CD14-positive monocyte (primary cell): ENCODE data around the gene CROCC2. TPM values are rescaled to one million over a fixed set of nuclear protein-coding genes. Genes with fewer than 3 reads are reported as not detected.

ENCODE experiments used
- DNase-seq, 3 donors: peaks; one replicate each; pipeline ENCODE4 v3.0.0-alpha.2; 2011 to 2022
- H2AFZ ChIP-seq: 2 replicates; pipeline ENCODE4 v1.6.0; 2012; ENCODE audit warnings: mild to moderate bottlenecking, low read depth, low read length, inconsistent platforms; ENCODE audit not compliant: insufficient read depth, poor library complexity, severe bottlenecking
- H3K27ac ChIP-seq, 2 donors: 1 replicate in 1 of 2; 2 replicates in 1 of 2; pipeline ENCODE4 v1.5.1; 2012 to 2013; ENCODE audit warnings: low read length in 2 of 2, control low read depth in 1 of 2, inconsistent platforms in 1 of 2, low read depth in 1 of 2, mild to moderate bottlenecking in 1 of 2
- H3K27me3 ChIP-seq, 2 donors: one replicate each; pipeline versions ENCODE4 v1.6.0 to v1.6.1; 2011 to 2013; ENCODE audit warnings: low read length in 2 of 2; ENCODE audit not compliant: control insufficient read depth in 2 of 2, insufficient read depth in 2 of 2
- H3K36me3 ChIP-seq, 2 donors: replicated peaks in 1 of 2; 1 replicate in 1 of 2; 2 replicates in 1 of 2; pipeline versions ENCODE4 v1.5.1 to v1.6.1; 2012 to 2013; ENCODE audit warnings: low read length in 2 of 2, control low read depth in 1 of 2, inconsistent platforms in 1 of 2, mild to moderate bottlenecking in 1 of 2; ENCODE audit not compliant: insufficient read depth in 2 of 2, control insufficient read depth in 1 of 2
- H3K4me1 ChIP-seq, 2 donors: 1 replicate in 1 of 2; 2 replicates in 1 of 2; pipeline versions ENCODE4 v1.5.1 to v1.6.1; 2012 to 2013; ENCODE audit warnings: low read length in 2 of 2, control low read depth in 1 of 2, inconsistent platforms in 1 of 2, mild to moderate bottlenecking in 1 of 2, moderate library complexity in 1 of 2; ENCODE audit not compliant: insufficient read depth in 2 of 2, control insufficient read depth in 1 of 2
- H3K4me2 ChIP-seq: replicated peaks from 2 replicates; pipeline ENCODE3; 2012; ENCODE audit warnings: low read length, moderate library complexity, mild to moderate bottlenecking; ENCODE audit not compliant: poor library complexity, severe bottlenecking; ENCODE audit errors: extremely low read depth
- H3K4me3 ChIP-seq, 3 experiments: fragments of 200-600 bp in 1 of 3; sonication (generic) in 1 of 3; replicated peaks in 1 of 3; 1 replicate in 2 of 3; 2 replicates in 1 of 3; pipeline ENCODE4 v1.5.1; 2011 to 2013; ENCODE audit warnings: low read length in 3 of 3, mild to moderate bottlenecking in 3 of 3, control low read depth in 2 of 3, low read depth in 2 of 3, inconsistent platforms in 1 of 3, moderate library complexity in 1 of 3
- H3K79me2 ChIP-seq: 2 replicates; pipeline ENCODE4 v1.6.0; 2012; ENCODE audit warnings: mild to moderate bottlenecking, control low read depth, inconsistent platforms, low read length, moderate library complexity; ENCODE audit not compliant: insufficient read depth
- H3K9ac ChIP-seq: 2 replicates; pipeline ENCODE4 v1.6.0; 2017; ENCODE audit warnings: low read length, mild to moderate bottlenecking; ENCODE audit not compliant: insufficient read depth, poor library complexity, severe bottlenecking
- H3K9me3 ChIP-seq, 2 donors: replicated peaks in 1 of 2; 1 replicate in 1 of 2; 2 replicates in 1 of 2; pipeline versions ENCODE4 v1.5.1 to v1.6.1; 2012 to 2013; ENCODE audit warnings: low read length in 2 of 2, control low read depth in 1 of 2; ENCODE audit not compliant: control insufficient read depth in 1 of 2, insufficient read depth in 1 of 2
- H4K20me1 ChIP-seq: 2 replicates; pipeline ENCODE4 v1.6.0; 2012; ENCODE audit warnings: mild to moderate bottlenecking, low read length, control low read depth, moderate library complexity; ENCODE audit not compliant: insufficient read depth
- H3K27ac Mint-ChIP-seq, 7 donors: one replicate each; pipeline ENCODE4 v1.8.0; 2020; ENCODE audit warnings: mild to moderate bottlenecking in 7 of 7, mixed read lengths in 7 of 7, moderate library complexity in 6 of 7, inconsistent platforms in 2 of 7
- H3K27me3 Mint-ChIP-seq, 3 donors: one replicate each; pipeline ENCODE4 v1.8.0; 2021 to 2022; ENCODE audit warnings: low read depth in 3 of 3, mild to moderate bottlenecking in 3 of 3, mixed read lengths in 3 of 3, moderate library complexity in 3 of 3, inconsistent platforms in 1 of 3
- H3K36me3 Mint-ChIP-seq, 2 donors: one replicate each; pipeline ENCODE4 v1.8.0; 2020; ENCODE audit warnings: mixed read lengths in 2 of 2, inconsistent platforms in 1 of 2, mild to moderate bottlenecking in 1 of 2
- H3K4me1 Mint-ChIP-seq: one replicate; pipeline ENCODE4 v1.8.0; 2020; ENCODE audit warnings: mild to moderate bottlenecking, mixed read lengths
- H3K4me3 Mint-ChIP-seq, 2 donors: one replicate each; pipeline ENCODE4 v1.8.0; 2020; ENCODE audit warnings: mild to moderate bottlenecking in 2 of 2, mixed read lengths in 2 of 2, moderate library complexity in 1 of 2
- H3K9me3 Mint-ChIP-seq, 7 donors: one replicate each; pipeline ENCODE4 v1.8.0; 2020 to 2022; ENCODE audit warnings: mixed read lengths in 7 of 7, mild to moderate bottlenecking in 6 of 7, moderate library complexity in 6 of 7, inconsistent platforms in 2 of 7
- WGBS: methylation state at CpG from one replicate; pipeline ENCODE4 v1.1.5; 2013; ENCODE audit warnings: missing lambda C conversion rate; ENCODE audit not compliant: insufficient coverage; 5-methylcytosine and 5-hydroxymethylcytosine counted together
- intact Hi-C, 2 donors: fragments of 100-400 bp; cut with micrococcal nuclease; formaldehyde crosslinking; loops; one replicate each; pipeline versions ENCODE4 v1.15.0 to v1.15.1; 2023
- polyA plus RNA-seq, 3 donors: library from polyadenylated mRNA; depleted of rRNA in 1 of 3; unstranded in 2 of 3; stranded (reverse) in 1 of 3; fragments of 300-500 nt in 2 of 3; fragments of >200 nt in 1 of 3; fragmentation: Illumina TruSeq in 2 of 3; gene quantifications; 1 replicate in 2 of 3; 2 replicates in 1 of 3; pipeline ENCODE4 v1.2.3, GENCODE V29; 2012 to 2021
- TF ChIP-seq, protein P1 (sequence below): fragments of 200-600 bp; IDR thresholded peaks from one replicate; pipeline ENCODE4 v1.8.0; 2022; ENCODE audit warnings: antibody characterized with exemption, mild to moderate bottlenecking

The CROCC2 gene
- polyA plus RNA-seq, 3 donors: 0.15 TPM; not detected in 2

GRCh38 chr2:240926516-240927389 lies 20.6 kb downstream of the CROCC2 start:
- 78% methylated on average over 28 of the region's 38 CpGs for WGBS
- H3K4me3 ChIP-seq: no peak overlapping the region
- DNase-seq: no peak
- no peak overlapping the region for H3K27ac Mint-ChIP-seq
- H3K27me3 ChIP-seq: no peaks in the 10 kb centered on the region
- intact Hi-C loops: no loop called here
- H3K27ac ChIP-seq: no peak overlapping the region
- H3K36me3 ChIP-seq: no peaks in the 10 kb centered on the region
- no peak overlapping the region for H3K9ac ChIP-seq
- H3K9me3 ChIP-seq: no peaks in the 10 kb centered on the region
- no peaks in the 10 kb centered on the region for H3K4me1 Mint-ChIP-seq
- no peaks in the 10 kb centered on the region for H3K36me3 Mint-ChIP-seq
- H3K4me1 ChIP-seq: no peaks in the 10 kb centered on the region
- no peak overlapping the region for H3K4me3 Mint-ChIP-seq
- H3K9me3 Mint-ChIP-seq: peaks cover 0 to 6% (median 1%) of the 10 kb centered on the region in 7 donors
- H3K27me3 Mint-ChIP-seq: peaks cover 0 to 7% (median 1%) of the 10 kb centered on the region in 3 donors
- no peak overlapping the region for H2AFZ ChIP-seq
- TF ChIP-seq, protein P1, sequence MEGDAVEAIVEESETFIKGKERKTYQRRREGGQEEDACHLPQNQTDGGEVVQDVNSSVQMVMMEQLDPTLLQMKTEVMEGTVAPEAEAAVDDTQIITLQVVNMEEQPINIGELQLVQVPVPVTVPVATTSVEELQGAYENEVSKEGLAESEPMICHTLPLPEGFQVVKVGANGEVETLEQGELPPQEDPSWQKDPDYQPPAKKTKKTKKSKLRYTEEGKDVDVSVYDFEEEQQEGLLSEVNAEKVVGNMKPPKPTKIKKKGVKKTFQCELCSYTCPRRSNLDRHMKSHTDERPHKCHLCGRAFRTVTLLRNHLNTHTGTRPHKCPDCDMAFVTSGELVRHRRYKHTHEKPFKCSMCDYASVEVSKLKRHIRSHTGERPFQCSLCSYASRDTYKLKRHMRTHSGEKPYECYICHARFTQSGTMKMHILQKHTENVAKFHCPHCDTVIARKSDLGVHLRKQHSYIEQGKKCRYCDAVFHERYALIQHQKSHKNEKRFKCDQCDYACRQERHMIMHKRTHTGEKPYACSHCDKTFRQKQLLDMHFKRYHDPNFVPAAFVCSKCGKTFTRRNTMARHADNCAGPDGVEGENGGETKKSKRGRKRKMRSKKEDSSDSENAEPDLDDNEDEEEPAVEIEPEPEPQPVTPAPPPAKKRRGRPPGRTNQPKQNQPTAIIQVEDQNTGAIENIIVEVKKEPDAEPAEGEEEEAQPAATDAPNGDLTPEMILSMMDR: no peak
- no peak overlapping the region for H3K4me2 ChIP-seq
- H4K20me1 ChIP-seq: no peaks in the 10 kb centered on the region
- H3K79me2 ChIP-seq: no peaks in the 10 kb centered on the region

GRCh38 chr2:240927390-240927781 lies 21.2 kb downstream of the CROCC2 start:
- H3K4me2 ChIP-seq: no peak overlapping the region
- intact Hi-C loops: no loop called here

More at GRCh38 chr2:240927390-240927781, 21.2 kb downstream of the CROCC2 start:
- no peak overlapping the region for H2AFZ ChIP-seq
- Mint-ChIP-seq H3K27ac (peak overlapping the region in 1 of 7 donors; percentile 57), H3K9me3 (peaks cover 0 to 6% (median 1%) of the 10 kb centered on the region in 7 donors), H3K4me3 (no peak overlapping the region), H3K36me3 (no peaks in the 10 kb centered on the region), H3K27me3 (peaks cover 1 to 7% (median 1%) of the 10 kb centered on the region in 3 donors), H3K4me1 (no peaks in the 10 kb centered on the region)
- no peaks in the 10 kb centered on the region for H3K27me3 ChIP-seq
- H3K4me1 ChIP-seq: no peaks in the 10 kb centered on the region
- no peak for DNase-seq
- no peak overlapping the region for H3K9ac ChIP-seq
- no peak overlapping the region for H3K4me3 ChIP-seq
- no peaks in the 10 kb centered on the region for H3K79me2 ChIP-seq
- no peaks in the 10 kb centered on the region for H3K9me3 ChIP-seq
- no peaks in the 10 kb centered on the region for H4K20me1 ChIP-seq
- H3K27ac ChIP-seq: no peak overlapping the region
- WGBS: 98% methylated on average over 7 of the region's 7 CpGs
- H3K36me3 ChIP-seq: no peaks in the 10 kb centered on the region
- TF ChIP-seq, protein P1: no peak
